ENCODE data around the gene SMARCAL1. TPM values are rescaled to one million over a fixed set of nuclear protein-coding genes. Genes with fewer than 3 reads are reported as not detected.

The SMARCAL1 gene
- total and polyA plus RNA-seq, 2 experiments from 2014 or later: 19.2 to 28.7 TPM

DNA sequence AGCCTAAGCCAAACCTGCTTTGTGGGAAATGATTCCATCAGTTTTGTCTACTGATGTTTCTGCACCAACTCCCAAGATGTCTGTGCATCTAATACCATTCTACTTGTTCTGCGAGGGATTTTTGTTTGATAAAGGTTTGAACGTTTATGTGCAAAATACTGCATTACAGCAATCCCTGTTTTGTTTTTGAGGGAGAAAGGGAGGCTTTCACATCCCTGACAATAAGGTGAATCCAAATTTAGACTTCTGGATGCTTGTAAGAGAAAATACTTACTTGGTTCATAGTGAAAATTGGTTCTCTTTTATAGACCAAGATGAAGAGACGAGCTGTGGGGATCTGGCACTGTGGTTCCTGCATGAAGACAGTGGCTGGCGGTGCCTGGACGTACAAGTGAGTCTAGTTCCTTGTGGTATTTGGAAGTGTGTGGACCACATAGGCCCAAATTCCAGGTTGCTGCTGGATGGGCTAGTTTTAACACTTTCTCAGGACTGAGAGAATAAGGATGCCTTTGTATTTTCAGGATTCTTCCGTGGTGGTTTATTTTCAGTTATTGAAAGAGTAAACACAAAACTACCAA is 87.4 kb downstream of the SMARCAL1 start:
- DNase-seq (ENCODE audit: low read depth in 1 of 2, low spot score in 1 of 2): peak in 1 of 2 donors; percentile 24
- peak overlapping the region; percentile 99 for H3K4me3 ChIP-seq
- no peaks in the 10 kb centered on the region for H3K9me3 ChIP-seq (ENCODE audit: low read depth)
- TF ChIP-seq, protein P1, sequence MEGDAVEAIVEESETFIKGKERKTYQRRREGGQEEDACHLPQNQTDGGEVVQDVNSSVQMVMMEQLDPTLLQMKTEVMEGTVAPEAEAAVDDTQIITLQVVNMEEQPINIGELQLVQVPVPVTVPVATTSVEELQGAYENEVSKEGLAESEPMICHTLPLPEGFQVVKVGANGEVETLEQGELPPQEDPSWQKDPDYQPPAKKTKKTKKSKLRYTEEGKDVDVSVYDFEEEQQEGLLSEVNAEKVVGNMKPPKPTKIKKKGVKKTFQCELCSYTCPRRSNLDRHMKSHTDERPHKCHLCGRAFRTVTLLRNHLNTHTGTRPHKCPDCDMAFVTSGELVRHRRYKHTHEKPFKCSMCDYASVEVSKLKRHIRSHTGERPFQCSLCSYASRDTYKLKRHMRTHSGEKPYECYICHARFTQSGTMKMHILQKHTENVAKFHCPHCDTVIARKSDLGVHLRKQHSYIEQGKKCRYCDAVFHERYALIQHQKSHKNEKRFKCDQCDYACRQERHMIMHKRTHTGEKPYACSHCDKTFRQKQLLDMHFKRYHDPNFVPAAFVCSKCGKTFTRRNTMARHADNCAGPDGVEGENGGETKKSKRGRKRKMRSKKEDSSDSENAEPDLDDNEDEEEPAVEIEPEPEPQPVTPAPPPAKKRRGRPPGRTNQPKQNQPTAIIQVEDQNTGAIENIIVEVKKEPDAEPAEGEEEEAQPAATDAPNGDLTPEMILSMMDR (IDR thresholded peaks at IDR 0.05; ENCODE audit: low read depth, low read length): no peak
- H3K27me3 ChIP-seq: peaks cover 3% of the 10 kb centered on the region
- peaks cover 21% of the 10 kb centered on the region for H3K4me1 ChIP-seq (ENCODE audit: low read depth)
- H3K27ac ChIP-seq: peak overlapping the region; percentile 96
- peaks cover 34% of the 10 kb centered on the region for H3K36me3 ChIP-seq

DNA sequence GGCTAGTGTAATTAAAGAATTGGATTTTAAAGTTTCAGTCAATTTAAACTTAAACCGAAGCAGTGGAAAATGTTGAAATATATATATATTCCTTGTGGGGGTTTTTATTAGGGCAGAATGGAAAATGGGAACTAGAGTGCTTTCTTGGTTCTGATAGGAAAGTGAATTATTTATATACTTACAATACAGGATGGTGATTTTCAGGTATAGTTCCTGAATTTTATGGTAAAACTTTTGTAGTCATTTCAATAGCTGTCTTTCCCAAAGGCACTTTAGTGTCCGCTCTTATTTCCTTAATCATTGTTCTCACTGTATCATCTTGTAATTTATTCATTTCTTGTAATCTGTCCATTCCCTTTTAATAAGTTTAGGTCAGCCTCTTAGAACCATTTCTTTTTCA is 88.3 kb downstream of the SMARCAL1 start:
- peaks cover 34% of the 10 kb centered on the region for H3K36me3 ChIP-seq
- H3K4me1 ChIP-seq (ENCODE audit: low read depth): peaks cover 21% of the 10 kb centered on the region
- peak overlapping the region; percentile 99 for H3K4me3 ChIP-seq
- no peak for DNase-seq (ENCODE audit: low read depth in 1 of 2, low spot score in 1 of 2)
- peaks cover 3% of the 10 kb centered on the region for H3K27me3 ChIP-seq
- H3K27ac ChIP-seq: peak overlapping the region; percentile 96
- no peaks in the 10 kb centered on the region for H3K9me3 ChIP-seq (ENCODE audit: low read depth)
- TF ChIP-seq, protein P1 (IDR thresholded peaks at IDR 0.05; ENCODE audit: low read depth, low read length): no peak

DNA sequence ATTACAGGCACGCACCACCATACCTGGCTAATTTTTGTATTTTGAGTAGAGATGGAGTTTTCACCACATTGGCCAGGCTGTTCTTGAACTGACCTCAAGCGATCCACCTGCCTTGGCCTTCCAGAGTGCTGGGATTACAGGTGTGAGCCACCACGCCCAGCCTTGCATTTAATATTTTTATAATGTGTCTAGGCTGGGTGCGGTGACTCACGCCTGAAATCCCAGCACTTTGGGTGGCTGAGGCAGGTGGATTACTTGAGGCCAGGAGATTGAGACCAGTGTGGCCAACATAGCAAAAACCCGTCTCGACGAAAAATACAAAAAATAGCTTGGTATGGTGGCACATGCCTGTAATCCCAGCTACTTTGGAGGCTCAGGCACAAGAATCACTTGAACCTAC is 89.6 kb downstream of the SMARCAL1 start:
- DNase-seq (ENCODE audit: low read depth in 1 of 2, low spot score in 1 of 2): no peak
- peaks cover 3% of the 10 kb centered on the region for H3K27me3 ChIP-seq
- TF ChIP-seq, protein P1 (IDR thresholded peaks at IDR 0.05; ENCODE audit: low read depth, low read length): no peak
- no peaks in the 10 kb centered on the region for H3K9me3 ChIP-seq (ENCODE audit: low read depth)
- peaks cover 21% of the 10 kb centered on the region for H3K4me1 ChIP-seq (ENCODE audit: low read depth)
- no peak overlapping the region for H3K4me3 ChIP-seq
- H3K36me3 ChIP-seq: peaks cover 37% of the 10 kb centered on the region
- peak overlapping the region; percentile 1 for H3K27ac ChIP-seq

DNA sequence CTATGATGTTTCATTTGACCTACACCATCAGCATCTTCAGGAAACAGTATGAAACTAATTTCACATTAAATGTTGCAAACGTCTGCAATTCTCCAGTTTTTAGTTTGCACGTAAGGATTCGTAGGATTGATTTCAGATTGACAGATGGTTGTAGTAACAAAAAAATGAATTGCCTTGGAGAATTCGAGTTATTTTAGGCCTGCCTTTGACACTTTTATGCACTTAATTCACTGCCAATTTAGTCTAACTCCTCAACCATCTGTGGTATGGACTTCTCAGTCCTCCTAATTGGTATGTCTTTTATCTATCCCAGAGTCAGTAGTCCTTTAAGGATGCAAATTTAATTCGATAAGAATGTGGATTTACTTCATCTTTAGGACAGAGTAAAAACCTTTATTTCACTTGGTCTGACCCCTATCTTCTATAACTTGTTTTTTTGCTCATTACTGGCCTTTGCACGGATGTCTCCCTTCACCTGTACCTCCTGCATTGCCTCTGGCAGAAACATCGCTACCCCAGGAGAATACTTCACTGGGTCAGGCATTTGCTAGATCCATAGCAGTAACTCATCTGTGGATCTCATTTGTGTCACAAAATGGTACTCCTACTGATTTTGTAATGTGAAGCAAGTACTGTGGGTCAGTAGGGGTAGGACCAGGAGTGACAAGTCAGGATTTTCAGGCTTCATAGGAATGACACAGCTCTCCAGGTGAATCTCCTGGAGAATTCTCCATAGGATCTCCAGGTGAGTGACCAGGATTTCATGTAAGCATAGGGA is 90.3 kb downstream of the SMARCAL1 start:
- H3K36me3 ChIP-seq: peaks cover 37% of the 10 kb centered on the region
- no peak for DNase-seq (ENCODE audit: low read depth in 1 of 2, low spot score in 1 of 2)
- H3K9me3 ChIP-seq (ENCODE audit: low read depth): no peaks in the 10 kb centered on the region
- peaks cover 19% of the 10 kb centered on the region for H3K4me1 ChIP-seq (ENCODE audit: low read depth)
- H3K4me3 ChIP-seq: no peak overlapping the region
- peak overlapping the region; percentile 22 for H3K27ac ChIP-seq
- peaks cover 3% of the 10 kb centered on the region for H3K27me3 ChIP-seq
- TF ChIP-seq, protein P1 (IDR thresholded peaks at IDR 0.05; ENCODE audit: low read depth, low read length): no peak

DNA sequence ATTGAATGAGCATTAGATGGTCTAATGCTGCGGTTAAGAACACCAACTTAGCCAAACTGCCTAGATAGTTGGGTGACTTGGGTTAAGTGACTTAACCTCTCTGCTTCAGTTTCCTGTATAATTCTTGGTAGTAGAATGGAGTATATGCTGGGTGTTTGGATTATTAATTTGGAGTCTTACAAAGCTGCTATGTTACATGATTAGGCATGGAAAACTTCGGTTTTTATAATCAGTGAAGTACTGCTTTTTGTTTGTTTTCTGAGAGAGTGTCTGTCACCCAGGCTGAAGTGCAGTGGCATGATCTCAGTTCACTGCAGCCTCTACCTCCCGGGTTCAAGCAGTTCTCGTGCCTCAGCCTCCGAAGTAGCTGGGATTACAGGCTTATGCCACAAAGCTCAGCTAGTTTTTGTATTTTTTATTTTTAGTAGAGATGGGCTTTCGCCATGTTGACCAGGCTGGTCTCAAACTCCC is 90.9 kb downstream of the SMARCAL1 start:
- no peak overlapping the region for H3K4me3 ChIP-seq
- peaks cover 18% of the 10 kb centered on the region for H3K4me1 ChIP-seq (ENCODE audit: low read depth)
- peak overlapping the region; percentile 22 for H3K27ac ChIP-seq
- TF ChIP-seq, protein P1 (IDR thresholded peaks at IDR 0.05; ENCODE audit: low read depth, low read length): no peak
- no peak for DNase-seq (ENCODE audit: low read depth in 1 of 2, low spot score in 1 of 2)
- peaks cover 37% of the 10 kb centered on the region for H3K36me3 ChIP-seq
- H3K9me3 ChIP-seq (ENCODE audit: low read depth): no peaks in the 10 kb centered on the region
- H3K27me3 ChIP-seq: peaks cover 3% of the 10 kb centered on the region
